ENCODE measurements around the gene CHKA.
A peak's percentile ranks its signal among the peaks of the same experiment; 100 is the strongest.

Gene CHKA

GRCh38 chr11:68012044-68012842 lies 108.9 kb downstream of the CHKA start:
- no peak for DNase-seq

GRCh38 chr11:68011051-68011943 lies 109.9 kb downstream of the CHKA start:
- DNase-seq, result no peak

- DNase-seq, result peak; percentile 85
Observed at GRCh38 chr11:68010090-68011041, 110.8 kb downstream of the CHKA start, which contains the start of gene ALDH3B1. Gene ALDH3B1, plus strand, starts transcription at chr11:68010327. Its CDS starts 4,971 bp downstream, at chr11:68015298.

- no peak for DNase-seq
Observed at GRCh38 chr11:68009391-68010089, 111.6 kb downstream of the CHKA start.

GRCh38 chr11:68008381-68009337 lies 112.5 kb downstream of the CHKA start:
- no peak for DNase-seq

GRCh38 chr11:68007498-68008380 lies 113.4 kb downstream of the CHKA start:
- DNase-seq, result no peak

GRCh38 chr11:68006606-68007166 lies 114.5 kb downstream of the CHKA start:
- DNase-seq, result no peak

GRCh38 chr11:68004551-68005335 lies 116.4 kb downstream of the CHKA start:
- DNase-seq, result no peak

- DNase-seq, result peak; percentile 56
Observed at GRCh38 chr11:68003846-68004550, 117.2 kb downstream of the CHKA start, which contains the start of gene UNC93B1. Gene UNC93B1, minus strand, starts transcription at chr11:68004097. Its CDS starts 54 bp downstream, at chr11:68004043.

GRCh38 chr11:68002938-68003845 lies 118.0 kb downstream of the CHKA start:
- DNase-seq, result no peak
